B cell (primary cell): ENCODE measurements around the gene EML3. TPM values are rescaled to one million over a fixed set of nuclear protein-coding genes. Genes with fewer than 3 reads are reported as not detected.

ENCODE experiments used
- ATAC-seq: fragments of 200-7000 bp; cut with Tn5 transposase; one replicate; pipeline ENCODE4 v1.10.0; 2021; ENCODE audit warnings: low read depth, mild to moderate bottlenecking, moderate number of reproducible peaks, moderate library complexity
- CTCF ChIA-PET: fragments of 350-600 bp; sonication (Branson Sonifier 250); formaldehyde crosslinking; loops from one replicate; lab custom pipeline; 2021; ENCODE audit warnings: antibody characterized with exemption, inconsistent platforms; lab: Charles Lee
- POLR2A ChIA-PET: fragments of 350-600 bp; sonication (Branson Sonifier 250); formaldehyde crosslinking; loops from one replicate; lab custom pipeline; 2021; ENCODE audit warnings: antibody characterized with exemption; lab: Charles Lee
- DNase-seq: peaks from one replicate; pipeline ENCODE4 v3.0.0; 2013
- H2AFZ ChIP-seq: 2 replicates; pipeline ENCODE4 v1.6.1; 2012; ENCODE audit warnings: mild to moderate bottlenecking, low read depth, low read length; ENCODE audit not compliant: insufficient read depth, poor library complexity, severe bottlenecking
- H3K27ac ChIP-seq, 2 donors: 1 replicate in 1 of 2; 2 replicates in 1 of 2; pipeline ENCODE4 v1.5.1; 2012 to 2013; ENCODE audit warnings: low read length in 2 of 2, mild to moderate bottlenecking in 2 of 2, moderate library complexity in 1 of 2
- H3K27me3 ChIP-seq, 4 experiments: fragments of 200-600 bp in 1 of 4; sonication (generic) in 1 of 4; replicated peaks in 1 of 4; 1 replicate in 2 of 4; 2 replicates in 2 of 4; pipeline versions ENCODE4 v1.6.1 to v1.7.0; 2013 to 2016; ENCODE audit warnings: low read length in 3 of 4, mild to moderate bottlenecking in 2 of 4, mixed read lengths in 1 of 4, moderate library complexity in 1 of 4; ENCODE audit not compliant: insufficient read depth in 4 of 4, control insufficient read depth in 3 of 4; ENCODE audit errors: control extremely low read depth in 1 of 4
- H3K36me3 ChIP-seq, 2 experiments: replicated peaks in 1 of 2; 1 replicate in 1 of 2; 2 replicates in 1 of 2; pipeline versions ENCODE4 v1.6.1 to v1.7.1; 2013; ENCODE audit warnings: low read length in 1 of 2; ENCODE audit not compliant: insufficient read depth in 2 of 2, control insufficient read depth in 1 of 2; ENCODE audit errors: control extremely low read depth in 1 of 2, extremely low read depth in 1 of 2
- H3K4me1 ChIP-seq, 2 donors: fragments of 200-600 bp in 1 of 2; sonication (generic) in 1 of 2; 1 replicate in 1 of 2; 2 replicates in 1 of 2; pipeline versions ENCODE4 v1.5.1 to v1.6.1; 2013 to 2017; ENCODE audit warnings: low read length in 2 of 2; ENCODE audit not compliant: control insufficient read depth in 2 of 2, insufficient read depth in 2 of 2
- H3K4me2 ChIP-seq: replicated peaks from 2 replicates; pipeline ENCODE3; 2012; ENCODE audit warnings: mild to moderate bottlenecking, low read depth, low read length; ENCODE audit not compliant: poor library complexity, severe bottlenecking
- H3K4me3 ChIP-seq, 5 experiments: fragments of 200-600 bp in 1 of 5; sonication (generic) in 1 of 5; 1 replicate in 3 of 5; 2 replicates in 2 of 5; pipeline versions ENCODE4 v1.5.1 to v1.7.0; 2011 to 2016; ENCODE audit warnings: low read length in 4 of 5, mild to moderate bottlenecking in 4 of 5, low read depth in 2 of 5, control low read depth in 1 of 5, moderate library complexity in 1 of 5; ENCODE audit not compliant: insufficient read depth in 1 of 5; ENCODE audit errors: control extremely low read depth in 1 of 5, extremely low read depth in 1 of 5
- H3K79me2 ChIP-seq: fragments of 200-600 bp; sonication (generic); one replicate; pipeline ENCODE4 v1.6.0; 2016; ENCODE audit warnings: low read length; ENCODE audit not compliant: control insufficient read depth, insufficient read depth
- H3K9ac ChIP-seq: fragments of 200-600 bp; sonication (generic); 2 replicates; pipeline ENCODE4 v1.6.1; 2017; ENCODE audit warnings: mild to moderate bottlenecking, low read length, moderate library complexity
- H3K9me3 ChIP-seq, 3 donors: one replicate each; pipeline versions ENCODE4 v1.6.1 to v1.7.1; 2013; ENCODE audit warnings: low read length in 2 of 3; ENCODE audit not compliant: control insufficient read depth in 2 of 3, insufficient read depth in 1 of 3; ENCODE audit errors: control extremely low read depth in 1 of 3
- H4K20me1 ChIP-seq: 2 replicates; pipeline ENCODE4 v1.6.0; 2012; ENCODE audit warnings: mild to moderate bottlenecking, low read length; ENCODE audit not compliant: insufficient read depth, control insufficient read depth, poor library complexity, severe bottlenecking
- H3K27ac Mint-ChIP-seq: one replicate; pipeline ENCODE4 v1.8.0; 2021; ENCODE audit warnings: mixed read lengths
- H3K27me3 Mint-ChIP-seq: one replicate; pipeline ENCODE4 v1.8.0; 2021; ENCODE audit warnings: mixed read lengths
- H3K4me1 Mint-ChIP-seq: one replicate; pipeline ENCODE4 v1.8.0; 2021; ENCODE audit warnings: mixed read lengths
- H3K4me3 Mint-ChIP-seq: one replicate; pipeline ENCODE4 v1.8.0; 2021; ENCODE audit warnings: mixed read lengths
- H3K9me3 Mint-ChIP-seq: one replicate; pipeline ENCODE4 v1.8.0; 2022; ENCODE audit warnings: mixed read lengths; ENCODE audit not compliant: insufficient read depth
- CTCF ChIP-seq: fragments of 200-600 bp; IDR thresholded peaks from one replicate; pipeline ENCODE4 v1.8.0; 2022; ENCODE audit warnings: antibody characterized with exemption, mild to moderate bottlenecking
- EZH2 ChIP-seq: IDR thresholded peaks from 2 replicates; pipeline ENCODE4 v1.6.1; 2012; ENCODE audit warnings: borderline replicate concordance, low read depth, mild to moderate bottlenecking, moderate library complexity, low read length; ENCODE audit not compliant: insufficient read depth, poor library complexity, severe bottlenecking
- WGBS: methylation state at CpG from one replicate; pipeline ENCODE4 v1.1.5; 2013; ENCODE audit warnings: missing lambda C conversion rate; ENCODE audit not compliant: insufficient coverage; 5-methylcytosine and 5-hydroxymethylcytosine counted together
- intact Hi-C: fragments of 100-400 bp; cut with micrococcal nuclease; formaldehyde crosslinking; loops from one replicate; pipeline ENCODE4 v1.10.0; 2022
- polyA plus RNA-seq: library from polyadenylated mRNA; depleted of rRNA; stranded (reverse); fragments of >200 nt; gene quantifications from 2 replicates; pipeline ENCODE4 v1.2.3, GENCODE V29; 2012
- total RNA-seq, 2 donors: library from RNA; stranded (reverse); fragments of 120-200 nt in 1 of 2; gene quantifications; 1 replicate in 1 of 2; 2 replicates in 1 of 2; pipeline versions ENCODE4 v1.2.3 to v1.2.4, GENCODE V29; 2013 to 2022

The EML3 gene
- total and polyA plus RNA-seq, 2 donors (not counting 1 experiment from before 2014, with no cell fraction given), result 127 to 128 TPM

GRCh38 chr11:62605467-62605866 is 7.1 kb downstream of the EML3 start:
- DNase-seq, result no peak
- no peaks in the 10 kb centered on the region for H3K9me3 ChIP-seq
- no peak overlapping the region for H3K4me3 Mint-ChIP-seq
- intact Hi-C loops, result no loop called here
- no peak overlapping the region for H3K4me2 ChIP-seq
- no peaks in the 10 kb centered on the region for H3K27me3 Mint-ChIP-seq
- no peak for TF ChIP-seq CTCF
- TF ChIP-seq EZH2, result no peak
- ChIA-PET POLR2A (no interaction called here), CTCF (no interaction called here)
- no peak overlapping the region for H3K4me3 ChIP-seq
- H3K27ac Mint-ChIP-seq, result no peak overlapping the region
- no peaks in the 10 kb centered on the region for H3K9me3 Mint-ChIP-seq
- no peak overlapping the region for H3K9ac ChIP-seq
- peaks cover 0 to 47% of the 10 kb centered on the region in 2 experiments for H3K36me3 ChIP-seq
- no peak overlapping the region for H3K27ac ChIP-seq
- ATAC-seq, result no peak
- 100% methylated on average over 1 of the region's 6 CpGs for WGBS
- H3K4me1 Mint-ChIP-seq, result peaks cover 34% of the 10 kb centered on the region
- H3K27me3 ChIP-seq, result no peaks in the 10 kb centered on the region
- H3K79me2 ChIP-seq, result peaks cover 63% of the 10 kb centered on the region
- no peak overlapping the region for H2AFZ ChIP-seq
- H3K4me1 ChIP-seq, result peaks cover 1 to 26% of the 10 kb centered on the region in 2 donors
- peaks cover 4% of the 10 kb centered on the region for H4K20me1 ChIP-seq

- no peak overlapping the region for H3K4me2 ChIP-seq
- peaks cover 37% of the 10 kb centered on the region for H3K4me1 Mint-ChIP-seq
- H3K9me3 Mint-ChIP-seq, result no peaks in the 10 kb centered on the region
- intact Hi-C loops, result no loop called here
- no peak overlapping the region for H3K27ac ChIP-seq
- POLR2A ChIA-PET, result interaction anchor here (0.8 to 1.2 kb wide), 2 partner anchors 11 to 13 kb away, joined by 3 to 9 read pairs; partner anchors contain the start of gene TUT1
- no peak overlapping the region for H3K9ac ChIP-seq
- ATAC-seq, result no peak
- H3K27ac Mint-ChIP-seq, result no peak overlapping the region
- no peak overlapping the region for H3K4me3 ChIP-seq
- H3K79me2 ChIP-seq, result peaks cover 65% of the 10 kb centered on the region
- TF ChIP-seq EZH2 (no peak), CTCF (no peak)
- H3K27me3 ChIP-seq, result no peaks in the 10 kb centered on the region
- H3K9me3 ChIP-seq, result no peaks in the 10 kb centered on the region
- H3K4me1 ChIP-seq, result peaks cover 10 to 33% of the 10 kb centered on the region in 2 donors
- CTCF ChIA-PET, result interaction anchor here (1.4 to 2.5 kb wide), 2 partner anchors 13 to 180 kb away, joined by 5 to 13 read pairs; partner anchors contain the start of gene TUT1
- no peaks in the 10 kb centered on the region for H3K27me3 Mint-ChIP-seq
- WGBS, result 92% methylated on average over 10 of the region's 13 CpGs
- DNase-seq, result no peak
- H2AFZ ChIP-seq, result no peak overlapping the region
- H4K20me1 ChIP-seq, result peaks cover 7% of the 10 kb centered on the region
- H3K36me3 ChIP-seq, result peaks cover 0 to 48% of the 10 kb centered on the region in 2 experiments
- no peak overlapping the region for H3K4me3 Mint-ChIP-seq
Observed at GRCh38 chr11:62604460-62605120, 8.0 kb downstream of the EML3 start.
